ENCODE measurements around the gene CRYGC.

Gene CRYGC

GRCh38 chr2:208136716-208137094, 7.1 kb upstream of the CRYGC start:
- no peak for DNase-seq (ENCODE audit: low read depth)
- no peak overlapping the region for H3K4me3 ChIP-seq (ENCODE audit: low read length)
- TF ChIP-seq CTCF (conservative IDR thresholded peaks at IDR 0.05; ENCODE audit: low read depth, low read length): no peak

GRCh38 chr2:208135794-208136715, 6.4 kb upstream of the CRYGC start:
- H3K4me3 ChIP-seq (ENCODE audit: low read length): no peak overlapping the region
- TF ChIP-seq CTCF (conservative IDR thresholded peaks at IDR 0.05; ENCODE audit: low read depth, low read length): no peak
- no peak for DNase-seq (ENCODE audit: low read depth)

- no peak for TF ChIP-seq CTCF (conservative IDR thresholded peaks at IDR 0.05; ENCODE audit: low read depth, low read length)
- peak; percentile 54 for DNase-seq (ENCODE audit: low read depth)
- no peak overlapping the region for H3K4me3 ChIP-seq (ENCODE audit: low read length)
Measured at GRCh38 chr2:208134928-208135586, 5.4 kb upstream of the CRYGC start.

- TF ChIP-seq CTCF (conservative IDR thresholded peaks at IDR 0.05; ENCODE audit: low read depth, low read length): no peak
- H3K4me3 ChIP-seq (ENCODE audit: low read length): no peak overlapping the region
- no peak for DNase-seq (ENCODE audit: low read depth)
Measured at GRCh38 chr2:208130712-208131110, 1.1 kb upstream of the CRYGC start.

GRCh38 chr2:208128136-208128535, 1.5 kb downstream of the CRYGC start:
- H3K4me3 ChIP-seq (ENCODE audit: low read length): no peak overlapping the region
- DNase-seq (ENCODE audit: low read depth): no peak
- TF ChIP-seq CTCF (conservative IDR thresholded peaks at IDR 0.05; ENCODE audit: low read depth, low read length): no peak

- no peak for TF ChIP-seq CTCF (conservative IDR thresholded peaks at IDR 0.05; ENCODE audit: low read depth, low read length)
- H3K4me3 ChIP-seq (ENCODE audit: low read length): no peak overlapping the region
- DNase-seq (ENCODE audit: low read depth): no peak
Measured at GRCh38 chr2:208127090-208127489, 2.5 kb downstream of the CRYGC start.

All from retinal pigment epithelial cell (primary cell).